Nephron (organoid): ENCODE data around the gene DEGS1.

Experiments
- H3K27ac Mint-ChIP-seq, 3 experiments: 2 replicates each; pipeline ENCODE4 v1.8.0; 2020; ENCODE audit warnings: mixed read lengths in 3 of 3, mild to moderate bottlenecking in 2 of 3, moderate library complexity in 1 of 3
- H3K27me3 Mint-ChIP-seq: 2 replicates; pipeline ENCODE4 v1.8.0; 2021; ENCODE audit warnings: low read depth, mild to moderate bottlenecking, moderate library complexity, mixed read lengths
- H3K36me3 Mint-ChIP-seq: 2 replicates; pipeline ENCODE4 v1.8.0; 2020; ENCODE audit warnings: low read depth, mixed read lengths
- H3K4me1 Mint-ChIP-seq: 2 replicates; pipeline ENCODE4 v1.8.0; 2020; ENCODE audit warnings: mixed read lengths
- H3K4me3 Mint-ChIP-seq, 3 experiments: 2 replicates each; pipeline ENCODE4 v1.8.0; 2020; ENCODE audit warnings: mild to moderate bottlenecking in 3 of 3, mixed read lengths in 3 of 3, moderate library complexity in 2 of 3
- H3K9me3 Mint-ChIP-seq: 2 replicates; pipeline ENCODE4 v1.8.0; 2020; ENCODE audit warnings: mixed read lengths
- TF ChIP-seq, protein P1 (sequence below), 3 experiments: fragments of 200-600 bp; sonication (generic); IDR thresholded peaks; one replicate each; pipeline ENCODE4 v1.5.0; 2021; ENCODE audit warnings: antibody characterized with exemption in 3 of 3; ENCODE audit not compliant: unreplicated experiment in 3 of 3

DEGS1 gene

GRCh38 chr1:224151117-224151516, 31.9 kb upstream of the DEGS1 start:
- H3K36me3 Mint-ChIP-seq = peaks cover 41% of the 10 kb centered on the region

GRCh38 chr1:224157316-224157715, 25.7 kb upstream of the DEGS1 start:
- H3K4me1 Mint-ChIP-seq = no peaks in the 10 kb centered on the region
- no peak overlapping the region for H3K4me3 Mint-ChIP-seq
- no peaks in the 10 kb centered on the region for H3K9me3 Mint-ChIP-seq
- no peaks in the 10 kb centered on the region for H3K27me3 Mint-ChIP-seq
- peaks cover 47% of the 10 kb centered on the region for H3K36me3 Mint-ChIP-seq
- TF ChIP-seq, protein P1, sequence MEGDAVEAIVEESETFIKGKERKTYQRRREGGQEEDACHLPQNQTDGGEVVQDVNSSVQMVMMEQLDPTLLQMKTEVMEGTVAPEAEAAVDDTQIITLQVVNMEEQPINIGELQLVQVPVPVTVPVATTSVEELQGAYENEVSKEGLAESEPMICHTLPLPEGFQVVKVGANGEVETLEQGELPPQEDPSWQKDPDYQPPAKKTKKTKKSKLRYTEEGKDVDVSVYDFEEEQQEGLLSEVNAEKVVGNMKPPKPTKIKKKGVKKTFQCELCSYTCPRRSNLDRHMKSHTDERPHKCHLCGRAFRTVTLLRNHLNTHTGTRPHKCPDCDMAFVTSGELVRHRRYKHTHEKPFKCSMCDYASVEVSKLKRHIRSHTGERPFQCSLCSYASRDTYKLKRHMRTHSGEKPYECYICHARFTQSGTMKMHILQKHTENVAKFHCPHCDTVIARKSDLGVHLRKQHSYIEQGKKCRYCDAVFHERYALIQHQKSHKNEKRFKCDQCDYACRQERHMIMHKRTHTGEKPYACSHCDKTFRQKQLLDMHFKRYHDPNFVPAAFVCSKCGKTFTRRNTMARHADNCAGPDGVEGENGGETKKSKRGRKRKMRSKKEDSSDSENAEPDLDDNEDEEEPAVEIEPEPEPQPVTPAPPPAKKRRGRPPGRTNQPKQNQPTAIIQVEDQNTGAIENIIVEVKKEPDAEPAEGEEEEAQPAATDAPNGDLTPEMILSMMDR (IDR thresholded peaks at IDR 0.05; ENCODE audit: unreplicated experiment in 3 of 3) = no peak
- no peak overlapping the region for H3K27ac Mint-ChIP-seq

More at GRCh38 chr1:224151117-224151516, 31.9 kb upstream of the DEGS1 start:
- TF ChIP-seq, protein P1 (IDR thresholded peaks at IDR 0.05; ENCODE audit: unreplicated experiment in 3 of 3) = no peak
- no peak overlapping the region for H3K4me3 Mint-ChIP-seq
- H3K27ac Mint-ChIP-seq = no peak overlapping the region
- H3K27me3 Mint-ChIP-seq = no peaks in the 10 kb centered on the region
- no peaks in the 10 kb centered on the region for H3K9me3 Mint-ChIP-seq
- no peaks in the 10 kb centered on the region for H3K4me1 Mint-ChIP-seq

DNA sequence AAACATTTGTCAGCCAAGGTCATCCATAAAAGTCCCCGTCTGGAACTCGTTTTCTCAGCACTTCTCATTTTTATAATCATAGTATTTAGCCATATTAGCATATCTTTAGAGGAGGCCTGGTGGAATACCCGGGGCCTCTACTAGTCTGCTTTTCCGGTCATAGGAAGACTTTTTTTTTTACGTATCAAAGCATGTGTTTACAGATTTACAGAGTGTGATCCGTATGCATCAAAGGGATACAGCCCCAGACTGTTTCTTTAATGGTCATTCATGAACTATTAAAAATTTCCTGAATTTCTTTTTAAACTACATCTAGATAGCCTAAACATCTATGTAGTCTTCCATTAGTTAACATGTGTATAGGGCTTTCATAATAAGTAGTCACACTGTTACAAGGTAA, 23.5 kb upstream of the DEGS1 start:
- H3K4me3 Mint-ChIP-seq = no peak overlapping the region
- H3K4me1 Mint-ChIP-seq = no peaks in the 10 kb centered on the region
- no peak overlapping the region for H3K27ac Mint-ChIP-seq
- no peaks in the 10 kb centered on the region for H3K9me3 Mint-ChIP-seq
- TF ChIP-seq, protein P1 (IDR thresholded peaks at IDR 0.05; ENCODE audit: unreplicated experiment in 3 of 3) = no peak
- H3K36me3 Mint-ChIP-seq = peaks cover 41% of the 10 kb centered on the region
- no peaks in the 10 kb centered on the region for H3K27me3 Mint-ChIP-seq

DNA sequence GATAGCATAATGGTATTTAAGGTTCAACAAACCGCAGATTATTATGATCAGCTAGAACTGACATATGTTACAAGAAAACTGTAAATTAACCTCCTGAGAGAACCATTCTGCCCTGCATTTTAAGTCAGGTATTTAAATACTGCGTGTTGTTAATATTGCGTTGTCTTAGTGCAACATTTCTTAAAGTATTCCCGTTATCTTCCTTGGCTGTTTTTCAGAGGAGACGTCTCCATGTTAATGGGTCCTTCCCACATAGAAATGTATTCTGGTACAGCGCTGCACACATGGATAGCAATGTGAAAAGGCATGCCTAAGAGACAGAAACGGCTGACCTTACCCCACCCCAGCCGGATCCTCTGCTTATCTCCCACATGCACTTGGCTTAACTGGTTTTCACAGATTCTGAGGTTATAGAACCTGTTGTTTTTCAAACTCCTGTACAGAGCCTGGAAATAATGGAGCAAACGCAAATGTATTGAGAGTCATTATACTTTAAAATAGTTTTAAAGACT, 22.8 kb upstream of the DEGS1 start:
- H3K4me3 Mint-ChIP-seq = no peak overlapping the region

DNA sequence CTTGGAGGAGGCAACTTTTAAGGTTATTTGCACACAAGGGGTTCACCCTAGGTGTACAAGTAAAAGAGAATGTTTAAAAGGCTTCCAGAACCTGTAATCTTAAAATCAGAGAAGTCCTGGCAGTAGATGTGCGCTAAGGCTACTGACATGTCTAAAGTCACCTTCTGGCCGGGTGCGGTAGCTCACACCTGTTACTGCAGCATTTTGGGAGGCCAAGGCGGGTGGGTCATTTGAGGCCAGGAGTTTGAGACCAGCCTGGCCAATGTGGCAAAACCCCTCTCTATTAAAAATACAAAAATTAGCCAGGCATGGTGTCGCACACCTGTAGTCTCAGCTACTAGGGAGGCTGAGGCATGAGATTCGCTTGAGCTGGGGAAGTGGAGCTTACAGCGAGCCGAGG, 20.3 kb upstream of the DEGS1 start:
- no peaks in the 10 kb centered on the region for H3K9me3 Mint-ChIP-seq
- H3K27ac Mint-ChIP-seq = no peak overlapping the region
- H3K27me3 Mint-ChIP-seq = no peaks in the 10 kb centered on the region
- no peaks in the 10 kb centered on the region for H3K4me1 Mint-ChIP-seq
- H3K4me3 Mint-ChIP-seq = no peak overlapping the region
- TF ChIP-seq, protein P1 (IDR thresholded peaks at IDR 0.05; ENCODE audit: unreplicated experiment in 3 of 3) = no peak
- peaks cover 21% of the 10 kb centered on the region for H3K36me3 Mint-ChIP-seq

More for the DNA sequence above, 22.8 kb upstream of the DEGS1 start:
- TF ChIP-seq, protein P1 (IDR thresholded peaks at IDR 0.05; ENCODE audit: unreplicated experiment in 3 of 3) = no peak
- H3K27me3 Mint-ChIP-seq = no peaks in the 10 kb centered on the region
- H3K4me1 Mint-ChIP-seq = no peaks in the 10 kb centered on the region
- H3K27ac Mint-ChIP-seq = no peak overlapping the region
- H3K9me3 Mint-ChIP-seq = no peaks in the 10 kb centered on the region
- peaks cover 41% of the 10 kb centered on the region for H3K36me3 Mint-ChIP-seq

- H3K4me3 Mint-ChIP-seq = no peak overlapping the region
- TF ChIP-seq, protein P1 (IDR thresholded peaks at IDR 0.05; ENCODE audit: unreplicated experiment in 3 of 3) = no peak
- H3K27me3 Mint-ChIP-seq = no peaks in the 10 kb centered on the region
- H3K9me3 Mint-ChIP-seq = no peaks in the 10 kb centered on the region
- no peaks in the 10 kb centered on the region for H3K4me1 Mint-ChIP-seq
- no peak overlapping the region for H3K27ac Mint-ChIP-seq
- peaks cover 16% of the 10 kb centered on the region for H3K36me3 Mint-ChIP-seq
Measured at GRCh38 chr1:224163311-224163710, 19.7 kb upstream of the DEGS1 start.
